ENCODE results near the gene CCN5.

The CCN5 gene

GRCh38 chr20:44765091-44765490 lies 49.9 kb downstream of the CCN5 start:
- ChIA-PET POLR2A (no interaction called here), CTCF (no interaction called here)
- no peaks in the 10 kb centered on the region for H3K36me3 ChIP-seq (ENCODE audit: control insufficient read depth in 4 of 4, insufficient read depth in 4 of 4, low read length in 3 of 4)
- H3K4me3 ChIP-seq (ENCODE audit: control insufficient read depth in 1 of 7, extremely low read depth in 1 of 7, insufficient read depth in 4 of 7, low read depth in 2 of 7, low read length in 6 of 7), result no peak overlapping the region
- no peak overlapping the region for H3K27ac ChIP-seq (ENCODE audit: insufficient read depth in 1 of 2, low read depth in 1 of 2, low read length in 2 of 2, poor library complexity in 1 of 2, severe bottlenecking in 2 of 2)
- no peaks in the 10 kb centered on the region for H3K4me1 ChIP-seq (ENCODE audit: control extremely low read depth in 1 of 4, control insufficient read depth in 4 of 4, insufficient read depth in 4 of 4, low read length in 3 of 4)
- no peak for DNase-seq
- H3K27me3 ChIP-seq (replicated peaks in 2 of 5; ENCODE audit: control insufficient read depth in 4 of 5, insufficient read depth in 5 of 5, low read length in 4 of 5), result peaks cover 0 to 31% (median 9%) of the 10 kb centered on the region in 5 experiments
- no peaks in the 10 kb centered on the region for H3K9me3 ChIP-seq (ENCODE audit: control extremely low read depth in 1 of 5, control insufficient read depth in 4 of 5, insufficient read depth in 2 of 5, low read depth in 1 of 5, low read length in 4 of 5)
- WGBS (ENCODE audit: insufficient coverage), result 83% methylated on average over 2 of the region's 4 CpGs

GRCh38 chr20:44765701-44766347 lies 50.7 kb downstream of the CCN5 start:
- ChIA-PET CTCF (interaction anchor here (3.7 kb wide), 1 partner anchor 19 kb away, joined by 19 read pairs; the partner anchor contains the start of gene KCNK15), POLR2A (no interaction called here)
- WGBS (ENCODE audit: insufficient coverage), result 75% methylated on average over 3 of the region's 7 CpGs
- DNase-seq, result no peak
- peaks cover 0 to 33% (median 7%) of the 10 kb centered on the region in 5 experiments for H3K27me3 ChIP-seq (replicated peaks in 2 of 5; ENCODE audit: control insufficient read depth in 4 of 5, insufficient read depth in 5 of 5, low read length in 4 of 5)
- H3K9me3 ChIP-seq (ENCODE audit: control extremely low read depth in 1 of 5, control insufficient read depth in 4 of 5, insufficient read depth in 2 of 5, low read depth in 1 of 5, low read length in 4 of 5), result no peaks in the 10 kb centered on the region
- H3K36me3 ChIP-seq (ENCODE audit: control insufficient read depth in 4 of 4, insufficient read depth in 4 of 4, low read length in 3 of 4), result no peaks in the 10 kb centered on the region
- H3K4me3 ChIP-seq (ENCODE audit: control insufficient read depth in 1 of 7, extremely low read depth in 1 of 7, insufficient read depth in 4 of 7, low read depth in 2 of 7, low read length in 6 of 7), result no peak overlapping the region
- no peak overlapping the region for H3K27ac ChIP-seq (ENCODE audit: insufficient read depth in 1 of 2, low read depth in 1 of 2, low read length in 2 of 2, poor library complexity in 1 of 2, severe bottlenecking in 2 of 2)
- H3K4me1 ChIP-seq (ENCODE audit: control extremely low read depth in 1 of 4, control insufficient read depth in 4 of 4, insufficient read depth in 4 of 4, low read length in 3 of 4), result no peaks in the 10 kb centered on the region

- no peak for DNase-seq
- 91% methylated on average over 7 of the region's 8 CpGs for WGBS (ENCODE audit: insufficient coverage)
- peaks cover 0 to 45% (median 5%) of the 10 kb centered on the region in 5 experiments for H3K27me3 ChIP-seq (replicated peaks in 2 of 5; ENCODE audit: control insufficient read depth in 4 of 5, insufficient read depth in 5 of 5, low read length in 4 of 5)
- no peak overlapping the region for H3K4me3 ChIP-seq (ENCODE audit: control insufficient read depth in 1 of 7, extremely low read depth in 1 of 7, insufficient read depth in 4 of 7, low read depth in 2 of 7, low read length in 6 of 7)
- H3K4me1 ChIP-seq (ENCODE audit: control extremely low read depth in 1 of 4, control insufficient read depth in 4 of 4, insufficient read depth in 4 of 4, low read length in 3 of 4), result no peaks in the 10 kb centered on the region
- CTCF ChIA-PET, result interaction anchor here (1.7 to 3.7 kb wide), 2 partner anchors 9 to 21 kb away, joined by 6 to 19 read pairs; partner anchors contain the start of gene KCNK15
- H3K36me3 ChIP-seq (ENCODE audit: control insufficient read depth in 4 of 4, insufficient read depth in 4 of 4, low read length in 3 of 4), result no peaks in the 10 kb centered on the region
- H3K27ac ChIP-seq (ENCODE audit: insufficient read depth in 1 of 2, low read depth in 1 of 2, low read length in 2 of 2, poor library complexity in 1 of 2, severe bottlenecking in 2 of 2), result no peak overlapping the region
- no peaks in the 10 kb centered on the region for H3K9me3 ChIP-seq (ENCODE audit: control extremely low read depth in 1 of 5, control insufficient read depth in 4 of 5, insufficient read depth in 2 of 5, low read depth in 1 of 5, low read length in 4 of 5)
- POLR2A ChIA-PET, result interaction anchor here (0.6 kb wide), 1 partner anchor 58 kb away, joined by 3 read pairs; no protein-coding TSS in a partner anchor
Observed at GRCh38 chr20:44768256-44768655, 53.1 kb downstream of the CCN5 start.

- ChIA-PET POLR2A (no interaction called here), CTCF (interaction anchor here (0.9 to 3.7 kb wide), 2 partner anchors 16 to 22 kb away, joined by 3 to 19 read pairs; partner anchors contain the start of gene KCNK15)
- H3K27me3 ChIP-seq (replicated peaks in 2 of 5; ENCODE audit: control insufficient read depth in 4 of 5, insufficient read depth in 5 of 5, low read length in 4 of 5), result peaks cover 0 to 46% (median 5%) of the 10 kb centered on the region in 5 experiments
- DNase-seq, result no peak
- no peak overlapping the region for H3K27ac ChIP-seq (ENCODE audit: insufficient read depth in 1 of 2, low read depth in 1 of 2, low read length in 2 of 2, poor library complexity in 1 of 2, severe bottlenecking in 2 of 2)
- no peaks in the 10 kb centered on the region for H3K36me3 ChIP-seq (ENCODE audit: control insufficient read depth in 4 of 4, insufficient read depth in 4 of 4, low read length in 3 of 4)
- H3K9me3 ChIP-seq (ENCODE audit: control extremely low read depth in 1 of 5, control insufficient read depth in 4 of 5, insufficient read depth in 2 of 5, low read depth in 1 of 5, low read length in 4 of 5), result no peaks in the 10 kb centered on the region
- WGBS (ENCODE audit: insufficient coverage), result 65% methylated on average over 5 of the region's 5 CpGs
- H3K4me3 ChIP-seq (ENCODE audit: control insufficient read depth in 1 of 7, extremely low read depth in 1 of 7, insufficient read depth in 4 of 7, low read depth in 2 of 7, low read length in 6 of 7), result no peak overlapping the region
- H3K4me1 ChIP-seq (ENCODE audit: control extremely low read depth in 1 of 4, control insufficient read depth in 4 of 4, insufficient read depth in 4 of 4, low read length in 3 of 4), result no peaks in the 10 kb centered on the region
Observed at GRCh38 chr20:44768854-44769480, 53.8 kb downstream of the CCN5 start.

GRCh38 chr20:44769481-44769863 lies 54.3 kb downstream of the CCN5 start:
- no peaks in the 10 kb centered on the region for H3K9me3 ChIP-seq (ENCODE audit: control extremely low read depth in 1 of 5, control insufficient read depth in 4 of 5, insufficient read depth in 2 of 5, low read depth in 1 of 5, low read length in 4 of 5)
- ChIA-PET CTCF (interaction anchor here (0.9 to 3.7 kb wide), 2 partner anchors 17 to 22 kb away, joined by 3 to 19 read pairs; partner anchors contain the start of gene KCNK15), POLR2A (no interaction called here)
- peaks cover 0 to 46% (median 5%) of the 10 kb centered on the region in 5 experiments for H3K27me3 ChIP-seq (replicated peaks in 2 of 5; ENCODE audit: control insufficient read depth in 4 of 5, insufficient read depth in 5 of 5, low read length in 4 of 5)
- no peaks in the 10 kb centered on the region for H3K36me3 ChIP-seq (ENCODE audit: control insufficient read depth in 4 of 4, insufficient read depth in 4 of 4, low read length in 3 of 4)
- WGBS (ENCODE audit: insufficient coverage), result 47% methylated on average over 3 of the region's 5 CpGs
- DNase-seq, result no peak
- H3K27ac ChIP-seq (ENCODE audit: insufficient read depth in 1 of 2, low read depth in 1 of 2, low read length in 2 of 2, poor library complexity in 1 of 2, severe bottlenecking in 2 of 2), result no peak overlapping the region
- no peaks in the 10 kb centered on the region for H3K4me1 ChIP-seq (ENCODE audit: control extremely low read depth in 1 of 4, control insufficient read depth in 4 of 4, insufficient read depth in 4 of 4, low read length in 3 of 4)
- no peak overlapping the region for H3K4me3 ChIP-seq (ENCODE audit: control insufficient read depth in 1 of 7, extremely low read depth in 1 of 7, insufficient read depth in 4 of 7, low read depth in 2 of 7, low read length in 6 of 7)

GRCh38 chr20:44770484-44771171 lies 55.5 kb downstream of the CCN5 start:
- ChIA-PET CTCF (no interaction called here), POLR2A (no interaction called here)
- H3K4me3 ChIP-seq (ENCODE audit: control insufficient read depth in 1 of 7, extremely low read depth in 1 of 7, insufficient read depth in 4 of 7, low read depth in 2 of 7, low read length in 6 of 7), result no peak overlapping the region
- no peaks in the 10 kb centered on the region for H3K4me1 ChIP-seq (ENCODE audit: control extremely low read depth in 1 of 4, control insufficient read depth in 4 of 4, insufficient read depth in 4 of 4, low read length in 3 of 4)
- H3K9me3 ChIP-seq (ENCODE audit: control extremely low read depth in 1 of 5, control insufficient read depth in 4 of 5, insufficient read depth in 2 of 5, low read depth in 1 of 5, low read length in 4 of 5), result no peaks in the 10 kb centered on the region
- WGBS (ENCODE audit: insufficient coverage), result 83% methylated on average over 4 of the region's 11 CpGs
- no peak for DNase-seq
- no peaks in the 10 kb centered on the region for H3K36me3 ChIP-seq (ENCODE audit: control insufficient read depth in 4 of 4, insufficient read depth in 4 of 4, low read length in 3 of 4)
- H3K27ac ChIP-seq (ENCODE audit: insufficient read depth in 1 of 2, low read depth in 1 of 2, low read length in 2 of 2, poor library complexity in 1 of 2, severe bottlenecking in 2 of 2), result no peak overlapping the region
- H3K27me3 ChIP-seq (replicated peaks in 2 of 5; ENCODE audit: control insufficient read depth in 4 of 5, insufficient read depth in 5 of 5, low read length in 4 of 5), result peaks cover 0 to 45% (median 5%) of the 10 kb centered on the region in 5 experiments

GRCh38 chr20:44771172-44771535 lies 56.0 kb downstream of the CCN5 start:
- Histone ChIP-seq H3K4me3 (ENCODE audit: control insufficient read depth in 1 of 7, extremely low read depth in 1 of 7, insufficient read depth in 4 of 7, low read depth in 2 of 7, low read length in 6 of 7) (no peak overlapping the region), H3K27ac (ENCODE audit: insufficient read depth in 1 of 2, low read depth in 1 of 2, low read length in 2 of 2, poor library complexity in 1 of 2, severe bottlenecking in 2 of 2) (no peak overlapping the region), H3K27me3 (replicated peaks in 2 of 5; ENCODE audit: control insufficient read depth in 4 of 5, insufficient read depth in 5 of 5, low read length in 4 of 5) (peaks cover 0 to 40% (median 5%) of the 10 kb centered on the region in 5 experiments), H3K36me3 (ENCODE audit: control insufficient read depth in 4 of 4, insufficient read depth in 4 of 4, low read length in 3 of 4) (no peaks in the 10 kb centered on the region), H3K4me1 (ENCODE audit: control extremely low read depth in 1 of 4, control insufficient read depth in 4 of 4, insufficient read depth in 4 of 4, low read length in 3 of 4) (no peaks in the 10 kb centered on the region), H3K9me3 (ENCODE audit: control extremely low read depth in 1 of 5, control insufficient read depth in 4 of 5, insufficient read depth in 2 of 5, low read depth in 1 of 5, low read length in 4 of 5) (no peaks in the 10 kb centered on the region)
- POLR2A ChIA-PET, result no interaction called here
- no peak for DNase-seq
- 93% methylated on average over 2 of the region's 8 CpGs for WGBS (ENCODE audit: insufficient coverage)
- CTCF ChIA-PET, result no interaction called here

Measured in common myeloid progenitor, CD34-positive (primary cell).